Subcutaneous adipose tissue (tissue), 4 donors: ENCODE data around the gene ZNF431. TPM values are rescaled to one million over a fixed set of nuclear protein-coding genes. Genes with fewer than 3 reads are reported as not detected.

ENCODE experiments used
- CTCF ChIP-seq: fragments of 450-650 bp; IDR thresholded peaks from one replicate; pipeline ENCODE4 v1.5.1; 2016; ENCODE audit warnings: low read depth, mild to moderate bottlenecking, control low read depth, antibody characterized with exemption, moderate library complexity
- small RNA-seq: library from RNA; depleted of rRNA; stranded (forward); fragments of <200 nt; gene quantifications from one replicate; pipeline ENCODE3, GENCODE V24; 2016
- total RNA-seq, 4 donors: library from RNA; depleted of rRNA; stranded (reverse); fragments of >200 nt; gene quantifications; one replicate each; pipeline ENCODE4 v1.1.0, GENCODE V29; 2016

Gene ZNF431
- total RNA-seq, 4 donors from 2014 or later = 9.4 to 20.0 (median 15.1) TPM

- TF ChIP-seq CTCF = no peak
These were observed 61.1 kb downstream of the ZNF431 start for GRCh38 chr19:21202865-21203494.

GRCh38 chr19:21210037-21210621 lies 68.3 kb downstream of the ZNF431 start:
- TF ChIP-seq CTCF = no peak

GRCh38 chr19:21221693-21222092 lies 79.9 kb downstream of the ZNF431 start:
- TF ChIP-seq CTCF = no peak

- TF ChIP-seq CTCF = no peak
These were observed 91.9 kb downstream of the ZNF431 start for GRCh38 chr19:21233691-21234090.

GRCh38 chr19:21238670-21239069 lies 96.8 kb downstream of the ZNF431 start:
- no peak for TF ChIP-seq CTCF

Small RNA genes within 50 kb of the gene (small RNA-seq; reads per million reads assigned to genes)
- not detected for gene RNA5SP469

Other genes starting within 250 kb of the ZNF431 start
- 1 to 10 TPM; 3.2 to 9.0 (median 7.7) TPM for gene ZNF85, start 218.8 kb upstream of the ZNF431 start, total RNA-seq
- 10 to 100 TPM in 2 of 4 donors, 1 to 10 TPM in 2; 8.3 to 13.1 (median 9.6) TPM for gene ZNF430, start 121.4 kb upstream of the ZNF431 start, total RNA-seq
- gene ZNF714, start 59.8 kb upstream of the ZNF431 start, total RNA-seq = 10 to 100 TPM in 1 of 4 donors, 1 to 10 TPM in 3; 7.1 to 11.5 (median 8.1) TPM
- 10 to 100 TPM; 12.1 to 15.0 (median 14.3) TPM for gene ZNF708, start 187.4 kb downstream of the ZNF431 start, total RNA-seq
- gene ZNF738, start 217.0 kb downstream of the ZNF431 start, total RNA-seq = 1 to 10 TPM; 4.7 to 6.0 (median 5.1) TPM